Measurements from ENCODE around the gene UBAC2.
"Not testable (repeated sequence)": the region's sequence is repeated elsewhere in the genome, so short reads cannot be mapped to it uniquely, and the experiment has no call there.

Gene UBAC2

GRCh38 chr13:99406799-99407201, 206.1 kb downstream of the UBAC2 start:
- no peak for TF ChIP-seq CTCF (IDR thresholded peaks at IDR 0.05)

GRCh38 chr13:99407906-99408702, 207.4 kb downstream of the UBAC2 start:
- TF ChIP-seq CTCF (IDR thresholded peaks at IDR 0.05): no peak
- no peak for TF ChIP-seq ZFX (IDR thresholded peaks at IDR 0.05; ENCODE audit: borderline replicate concordance)
- H3K27ac ChIP-seq: no peak overlapping the region

More at GRCh38 chr13:99406799-99407201, 206.1 kb downstream of the UBAC2 start:
- no peak overlapping the region for H3K27ac ChIP-seq

- H3K27ac ChIP-seq: no peak overlapping the region
- TF ChIP-seq CTCF (IDR thresholded peaks at IDR 0.05) (no peak), ZFX (IDR thresholded peaks at IDR 0.05; ENCODE audit: borderline replicate concordance) (no peak)
These were observed 208.0 kb downstream of the UBAC2 start for GRCh38 chr13:99408703-99409000.

GRCh38 chr13:99409461-99410083, 208.9 kb downstream of the UBAC2 start:
- not testable (repeated sequence) for H3K27ac ChIP-seq

- not testable (repeated sequence) for H3K27ac ChIP-seq
These were observed 210.2 kb downstream of the UBAC2 start for GRCh38 chr13:99410646-99411475.

GRCh38 chr13:99412856-99413255, 212.2 kb downstream of the UBAC2 start:
- no peak overlapping the region for H3K27ac ChIP-seq
- TF ChIP-seq CTCF (IDR thresholded peaks at IDR 0.05) (no peak), ZFX (IDR thresholded peaks at IDR 0.05; ENCODE audit: borderline replicate concordance) (no peak)

GRCh38 chr13:99414048-99414995, 213.7 kb downstream of the UBAC2 start:
- H3K27ac ChIP-seq: no peak overlapping the region
- no peak for TF ChIP-seq ZFX (IDR thresholded peaks at IDR 0.05; ENCODE audit: borderline replicate concordance)
- no peak for TF ChIP-seq CTCF (IDR thresholded peaks at IDR 0.05)
